NCI-H774 (cell line): Measurements from ENCODE around the gene MOB2.

Source experiments
- DNase-seq: peaks from one replicate; lab custom pipeline; 2025; lab: John Stamatoyannopoulos, UW

The MOB2 gene

DNA sequence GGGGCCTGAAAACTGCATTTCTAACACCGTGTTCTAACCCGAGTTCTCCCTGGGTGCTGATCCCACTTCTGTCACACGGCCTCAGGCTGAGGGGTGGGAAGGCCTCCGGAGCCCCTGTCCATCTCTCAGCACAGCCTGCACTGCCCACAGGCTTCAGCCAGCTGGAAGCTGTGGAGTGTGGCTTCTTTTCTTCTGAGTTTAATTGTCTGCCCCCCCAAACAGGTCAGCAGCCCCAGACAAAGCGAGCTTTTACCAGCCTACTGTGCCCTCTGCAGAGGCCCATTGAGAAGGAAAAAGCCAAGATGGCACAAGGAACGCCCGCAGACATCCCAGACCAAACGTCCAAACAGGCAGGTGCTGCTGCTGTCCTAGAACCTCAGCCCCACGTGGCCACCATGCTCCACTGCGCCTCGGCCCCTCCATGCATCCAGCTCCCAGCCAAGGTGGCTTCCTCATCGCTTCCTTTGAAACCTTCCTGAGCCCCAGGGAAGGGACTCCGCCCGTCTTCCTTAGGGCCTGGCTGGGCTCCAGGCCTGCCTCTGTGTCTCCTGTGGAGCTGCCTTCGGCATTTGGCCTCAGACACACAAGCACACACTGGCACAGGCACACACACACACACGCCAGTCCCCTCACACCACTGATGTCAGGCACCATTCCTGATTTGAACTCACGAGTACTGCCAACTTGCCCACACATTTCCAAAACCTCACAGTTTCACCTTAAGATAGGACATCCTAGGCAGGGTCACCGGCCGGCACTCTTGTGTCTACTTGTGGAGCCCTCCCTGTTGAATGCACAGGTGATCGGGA is 1.7 kb downstream of the MOB2 start:
- DNase-seq, result no peak

DNA sequence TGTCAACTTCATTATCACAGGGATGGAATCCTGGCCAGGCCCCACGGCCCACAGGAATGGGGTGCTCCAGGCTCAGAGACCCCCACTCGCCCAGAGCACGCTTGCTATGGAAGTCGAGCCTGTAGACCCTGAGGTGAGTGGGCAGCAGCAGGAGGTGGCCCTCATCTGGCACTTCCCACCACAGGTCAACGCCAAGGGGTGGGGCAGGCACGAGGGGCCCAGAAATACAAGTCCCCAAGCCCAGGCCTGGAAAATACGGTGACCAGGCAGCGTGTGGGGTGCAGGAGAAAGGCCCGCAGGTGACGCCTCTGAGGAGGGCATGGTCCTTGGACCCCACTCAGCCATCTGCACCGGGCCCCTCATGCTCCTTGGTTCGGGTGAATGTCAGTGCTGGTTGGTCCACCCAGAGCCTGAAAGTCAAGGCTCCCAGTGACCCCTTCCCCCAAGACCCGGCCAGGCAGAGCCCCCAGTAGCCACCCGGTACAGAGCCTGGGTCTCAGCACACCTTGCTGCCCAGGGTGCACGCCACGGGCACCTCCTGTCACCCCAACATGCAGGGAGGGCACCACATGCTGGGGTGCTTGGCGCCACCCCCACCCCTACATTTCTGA is 2.4 kb downstream of the MOB2 start:
- DNase-seq, result no peak

DNA sequence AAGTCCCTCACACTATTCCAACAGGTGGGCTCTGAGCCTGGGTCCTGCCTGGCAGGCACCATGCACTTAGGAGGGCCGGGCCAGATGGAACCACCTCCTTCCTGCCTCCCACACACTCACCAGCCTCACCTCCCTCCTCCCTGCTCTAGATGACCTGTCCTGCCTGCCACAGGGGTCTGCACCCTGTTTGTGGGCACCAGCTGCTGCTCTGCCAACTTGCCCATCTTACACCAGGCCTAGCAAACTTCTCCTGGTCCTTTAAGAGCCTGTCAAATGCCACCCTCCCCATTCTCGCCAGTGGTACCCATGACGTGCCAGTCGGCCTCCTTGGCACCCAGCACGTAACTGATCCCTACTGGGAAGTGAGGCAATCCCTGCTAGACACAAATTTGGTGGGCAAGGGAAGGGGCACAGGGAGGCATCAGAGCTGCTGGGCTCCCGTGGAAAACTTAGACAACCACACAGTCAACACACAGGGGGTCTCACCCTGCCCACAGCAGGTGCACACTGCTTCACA is 3.1 kb downstream of the MOB2 start:
- no peak for DNase-seq

DNA sequence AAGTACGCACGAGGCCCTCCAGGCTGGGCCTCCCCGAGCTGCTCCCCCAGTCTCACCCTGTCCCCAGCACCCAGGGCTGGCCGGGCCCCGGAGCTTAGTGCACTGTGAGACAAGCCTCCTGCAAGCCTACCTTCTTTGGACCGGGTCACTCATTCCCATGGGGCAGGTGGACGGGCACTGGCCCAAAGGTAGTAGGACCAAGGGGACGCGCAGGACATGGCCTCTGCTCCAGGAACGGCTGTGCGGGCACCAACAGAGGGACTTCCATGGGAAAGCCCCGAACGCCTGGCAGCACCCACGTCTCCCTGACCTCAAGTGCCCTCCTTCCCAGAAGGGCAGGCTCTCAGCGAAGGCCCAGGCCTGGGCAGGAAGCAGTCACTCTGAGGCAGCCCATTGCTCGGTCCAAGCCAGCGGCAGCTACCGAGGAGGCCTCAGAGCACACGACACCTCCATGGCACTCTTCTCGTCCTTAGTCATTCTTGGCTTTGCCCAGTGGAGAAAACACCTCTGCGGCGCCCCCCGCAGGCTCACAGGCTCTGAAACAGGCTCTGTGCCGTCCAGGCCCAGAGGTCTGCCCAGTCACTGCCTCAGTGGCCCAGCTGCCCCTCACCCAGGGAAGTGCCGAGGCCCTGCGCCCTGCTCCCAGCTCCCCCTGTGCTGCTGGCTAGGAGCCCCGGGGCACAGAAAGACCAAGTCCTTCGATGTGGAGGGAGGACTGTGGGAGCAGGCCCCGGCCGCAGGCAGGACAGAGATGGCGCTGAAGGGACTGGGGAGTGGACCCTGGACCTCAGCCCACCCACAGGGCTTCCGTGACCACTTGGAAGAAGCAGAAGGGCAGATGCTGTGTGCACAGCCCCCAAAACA is 3.8 kb downstream of the MOB2 start:
- no peak for DNase-seq

DNA sequence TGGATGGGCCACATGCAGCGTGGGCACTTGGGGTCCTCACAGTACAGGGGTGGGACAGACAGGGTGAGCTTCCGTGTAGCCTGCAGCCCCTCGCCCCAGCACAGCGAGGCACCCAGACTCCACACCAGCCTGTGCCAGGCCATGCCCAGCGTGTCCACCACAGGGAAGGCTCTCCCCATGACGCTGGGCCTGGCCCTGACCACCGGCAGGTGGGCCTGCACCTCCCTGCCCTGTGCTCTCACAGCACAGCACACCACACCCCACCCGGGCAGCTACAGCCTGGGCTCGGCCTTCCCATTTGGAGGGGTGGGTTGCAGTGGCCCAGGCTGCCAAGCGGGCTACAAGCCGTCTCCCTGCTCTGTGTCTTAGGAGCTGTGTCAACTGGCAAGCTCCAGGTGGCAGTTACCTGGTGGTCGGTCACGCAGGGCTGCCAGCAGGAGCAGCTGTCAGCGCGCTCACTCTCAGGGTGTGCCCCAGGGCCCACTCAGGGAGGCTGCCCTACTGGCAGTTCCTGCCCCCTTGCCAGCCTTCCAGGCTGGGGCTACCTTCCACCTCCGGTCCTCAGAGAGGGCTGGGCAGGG is 4.6 kb downstream of the MOB2 start:
- no peak for DNase-seq

DNA sequence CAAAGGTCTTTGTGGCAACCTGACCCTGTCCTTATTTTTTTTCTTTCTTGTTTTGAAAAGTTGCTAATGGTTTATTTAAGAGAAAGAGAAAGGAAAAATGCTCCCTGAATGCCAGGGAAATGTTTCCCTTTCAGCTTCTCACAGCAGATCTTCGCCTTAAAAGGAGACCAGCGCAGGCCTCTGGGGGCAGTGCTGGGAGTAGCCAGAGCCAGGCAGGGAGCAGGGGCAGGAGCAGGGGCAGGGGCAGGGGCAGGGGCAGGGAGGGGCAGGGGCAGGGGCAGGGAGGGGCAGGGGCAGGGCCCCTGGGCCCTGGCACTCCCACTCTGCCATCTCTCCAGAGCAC is 5.1 kb downstream of the MOB2 start:
- no peak for DNase-seq

DNA sequence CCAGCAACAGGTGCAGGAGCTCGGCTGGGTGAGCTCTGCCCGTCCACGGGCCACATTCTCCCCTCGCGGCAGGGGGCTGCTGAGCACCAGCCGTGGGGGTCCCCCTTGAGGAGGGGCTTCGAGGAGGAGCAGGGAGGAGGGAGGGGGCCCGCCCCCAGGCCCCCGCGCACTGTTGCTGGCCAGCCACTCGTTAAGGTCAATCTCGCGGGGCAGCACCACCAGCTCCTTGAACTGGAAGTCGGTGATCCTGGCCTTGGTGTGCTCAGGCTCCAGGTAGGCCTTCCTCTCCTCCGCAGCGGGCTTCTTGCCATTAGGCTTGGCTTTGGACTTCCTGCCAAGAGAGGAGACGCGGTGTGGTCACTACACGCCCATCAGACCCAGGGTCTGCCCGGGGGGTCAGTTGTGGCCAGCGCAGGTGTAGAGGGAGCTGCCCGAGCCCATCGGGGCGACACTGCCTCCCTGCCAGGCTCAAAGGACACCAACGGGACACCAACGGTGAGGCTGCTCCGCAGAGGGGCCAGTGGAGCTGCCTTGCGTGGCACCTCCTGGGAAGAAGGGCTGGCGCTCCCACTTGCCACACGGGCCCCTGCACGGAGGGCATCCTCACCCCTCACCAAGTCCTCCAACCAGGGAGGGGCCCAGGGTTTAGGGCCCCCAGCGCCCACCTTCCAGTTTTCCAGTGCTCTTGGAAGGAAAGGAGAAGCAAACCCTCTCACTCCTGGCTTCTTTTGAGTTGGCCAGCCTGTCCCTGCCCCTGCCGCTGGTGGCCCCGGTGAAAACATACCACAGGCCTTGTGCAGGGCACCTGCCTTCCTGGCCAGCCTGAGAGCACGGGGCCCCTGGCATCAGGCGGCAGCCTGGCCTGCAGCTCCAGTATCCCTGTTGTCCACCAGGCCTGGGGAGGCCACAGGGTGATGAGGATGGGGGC is 5.8 kb downstream of the MOB2 start:
- DNase-seq, result no peak

DNA sequence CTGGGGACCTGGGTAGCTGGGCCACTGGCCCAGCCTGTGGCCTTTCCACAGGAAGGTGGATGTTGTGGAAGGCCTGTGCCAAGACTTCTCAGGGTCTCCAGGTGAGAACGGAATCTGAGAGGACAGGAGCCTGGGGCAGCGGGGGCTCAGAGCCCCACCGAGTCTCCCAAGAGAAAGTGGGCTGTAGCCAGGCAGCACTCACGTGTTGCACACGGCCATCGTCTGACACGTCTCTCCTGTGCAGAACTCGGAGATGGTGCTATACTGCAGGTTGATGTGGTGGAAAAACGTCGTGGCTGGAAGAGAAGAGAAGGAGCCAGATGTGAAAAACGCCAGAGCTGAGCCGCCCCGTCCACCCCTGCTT is 6.4 kb downstream of the MOB2 start:
- DNase-seq, result no peak

DNA sequence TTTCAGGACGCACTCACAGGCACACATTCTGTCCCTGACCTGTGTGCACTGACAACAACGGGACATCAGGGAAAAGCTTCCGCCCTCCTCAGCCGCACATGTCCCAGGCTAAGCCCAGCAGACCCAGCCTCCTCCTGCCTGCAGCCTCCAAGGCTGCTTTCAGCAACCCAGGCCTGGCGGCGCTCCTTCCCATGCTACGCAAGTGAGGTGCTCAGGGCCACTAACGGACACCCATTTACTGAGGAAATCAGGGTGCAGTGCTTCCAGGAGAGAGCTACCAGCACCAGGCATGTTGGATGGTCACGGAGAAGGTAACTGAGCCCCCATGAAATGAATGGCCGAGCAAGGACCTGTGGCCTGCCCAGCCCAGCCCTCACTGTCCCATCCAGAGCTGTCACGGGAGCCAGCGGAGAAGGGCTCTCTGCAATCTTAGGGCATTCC is 6.9 kb downstream of the MOB2 start:
- DNase-seq, result no peak

DNA sequence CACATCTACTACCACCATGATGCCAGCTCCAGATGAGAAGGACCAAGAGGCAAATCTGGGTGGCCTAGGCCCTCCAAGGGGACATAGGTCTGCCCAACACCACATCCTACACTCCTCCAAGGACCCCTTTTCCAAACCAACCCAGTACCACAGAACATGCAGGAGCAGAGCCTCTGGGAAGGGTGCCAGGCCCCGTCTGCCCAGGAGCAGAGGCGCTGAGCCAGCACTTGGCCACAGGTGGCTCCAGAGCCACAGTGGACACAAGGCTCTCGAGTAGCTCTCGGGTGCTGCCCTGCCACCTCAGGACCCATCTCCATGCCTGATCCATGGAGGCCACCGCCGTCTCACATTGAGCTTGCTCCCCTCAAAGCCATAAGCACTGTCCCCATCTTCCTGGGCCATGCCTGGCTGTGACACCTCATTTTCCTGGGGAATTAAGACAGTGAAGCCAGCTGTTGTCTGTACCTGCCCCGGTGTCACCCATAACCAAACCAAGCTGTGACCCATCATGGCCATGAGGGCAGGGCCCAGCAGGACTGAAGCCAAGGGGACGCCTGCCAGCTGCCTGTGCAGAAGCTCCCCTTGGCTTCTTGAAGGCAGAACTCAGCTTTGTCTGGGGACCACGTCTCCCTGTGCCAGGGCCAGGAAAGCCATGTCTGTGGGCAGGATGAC is 7.4 kb downstream of the MOB2 start:
- no peak for DNase-seq

DNA sequence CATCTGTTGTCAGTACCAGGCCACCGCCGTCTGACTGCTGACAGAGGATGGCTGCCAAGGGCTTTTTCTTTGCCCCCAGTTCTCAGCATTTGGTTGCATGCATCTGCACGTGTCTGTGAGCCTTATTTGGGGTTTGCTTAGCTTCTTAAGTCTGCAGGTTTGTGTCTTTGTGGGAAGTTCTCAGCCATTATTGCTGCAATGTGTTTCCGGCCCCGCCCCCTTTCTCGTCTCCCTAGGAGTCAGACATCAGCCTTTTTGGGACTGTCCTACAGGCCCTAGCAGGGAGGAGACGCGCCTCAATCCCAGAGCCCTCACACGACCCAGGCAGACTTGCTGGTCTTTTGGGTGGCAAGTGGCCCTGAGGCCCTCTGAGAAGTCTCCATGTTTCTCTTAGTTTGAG is 8.0 kb downstream of the MOB2 start:
- no peak for DNase-seq

DNA sequence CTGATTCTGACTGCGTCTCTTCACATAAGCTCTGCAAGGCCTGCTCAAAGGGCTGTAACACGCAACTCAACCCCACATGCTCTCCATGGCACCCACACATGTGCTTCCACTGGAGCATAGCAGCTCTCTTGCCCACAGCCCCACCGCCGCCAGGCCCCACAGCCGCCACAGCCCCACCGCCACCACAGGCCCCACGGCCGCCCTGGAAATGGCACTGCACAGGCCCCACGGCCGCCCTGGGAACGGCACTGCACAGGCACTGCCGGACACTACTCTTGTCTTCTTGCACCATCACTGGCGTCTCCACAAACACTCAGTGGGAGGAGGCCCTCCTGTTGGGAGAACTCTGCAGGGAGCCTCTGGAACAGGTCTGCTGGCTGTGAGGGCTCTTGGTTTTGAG is 8.6 kb downstream of the MOB2 start:
- no peak for DNase-seq

DNA sequence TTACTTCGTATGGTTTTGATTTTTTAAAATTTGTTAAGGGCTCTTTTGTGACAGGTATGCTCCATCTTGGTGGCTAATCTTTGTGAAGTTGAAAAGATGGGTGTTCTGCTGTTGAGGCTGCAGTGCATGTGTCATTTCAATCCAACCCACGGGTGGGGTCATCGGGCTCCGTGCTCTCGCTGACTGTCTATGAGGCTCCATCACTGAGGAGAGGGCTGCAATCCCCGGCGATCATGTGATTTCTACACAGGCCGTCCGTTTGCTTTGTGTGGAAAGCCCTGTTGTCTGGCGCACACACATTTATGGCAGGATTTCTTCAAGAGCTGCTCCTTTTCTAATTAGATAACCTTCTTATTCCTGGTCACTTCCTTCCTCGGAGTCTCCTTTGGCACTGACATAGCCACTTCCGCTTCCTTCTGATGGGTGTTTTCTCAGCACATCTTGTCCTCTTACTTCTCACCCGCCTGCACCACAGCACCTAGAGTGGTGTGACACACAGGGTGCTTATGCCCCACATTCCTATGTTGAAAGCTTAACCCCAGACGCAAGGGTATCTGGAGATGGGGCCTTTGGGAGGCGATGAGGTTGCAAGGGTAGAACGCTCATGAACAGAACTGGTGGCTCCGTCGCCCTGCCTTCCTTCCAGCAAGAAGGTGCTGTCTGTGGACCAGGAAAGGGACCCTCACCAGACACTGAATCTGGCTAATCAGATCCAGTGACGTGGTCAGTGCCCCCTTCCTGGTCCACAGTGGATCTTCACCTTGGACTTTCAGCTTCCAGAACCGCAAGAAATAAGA is 9.4 kb downstream of the MOB2 start:
- no peak for DNase-seq

DNA sequence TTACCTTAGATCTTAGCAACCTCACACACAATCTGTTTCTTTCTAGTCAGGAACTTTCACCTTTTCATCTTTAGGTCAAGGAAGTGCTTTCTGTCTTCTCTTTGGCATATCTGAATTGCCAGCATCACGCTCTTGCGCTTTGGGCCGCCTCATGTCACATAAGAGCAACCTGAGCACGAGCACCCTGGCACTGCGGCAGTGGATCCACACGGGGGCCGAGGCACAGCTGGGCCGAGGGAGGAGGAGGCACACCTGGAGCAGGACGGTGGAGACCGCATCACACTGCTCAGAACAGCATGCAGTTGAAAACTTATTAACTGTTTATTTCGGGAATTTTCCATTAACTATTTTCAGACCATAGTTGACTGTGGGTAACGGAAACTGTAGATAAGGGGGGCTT is 10.7 kb downstream of the MOB2 start:
- DNase-seq, result no peak

DNA sequence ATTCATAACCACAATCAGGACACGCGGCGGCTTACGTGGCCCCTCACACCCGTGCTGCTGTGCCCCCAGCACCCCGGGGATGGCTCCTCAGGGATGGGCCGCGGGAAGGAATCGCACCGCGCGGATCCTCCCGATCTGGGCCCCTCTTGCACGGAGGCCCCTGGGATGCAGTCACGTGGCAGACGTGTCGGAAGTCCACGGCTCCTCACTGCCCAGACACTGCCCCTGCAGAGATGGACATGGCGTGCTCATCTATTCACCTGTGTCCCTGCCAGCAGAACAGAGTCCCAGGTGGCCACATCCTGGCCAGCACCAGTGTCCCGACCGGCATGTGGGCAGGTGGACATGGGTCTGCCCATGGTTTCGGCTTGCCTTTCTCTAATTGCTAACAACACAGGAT is 12.8 kb downstream of the MOB2 start:
- DNase-seq, result no peak

DNA sequence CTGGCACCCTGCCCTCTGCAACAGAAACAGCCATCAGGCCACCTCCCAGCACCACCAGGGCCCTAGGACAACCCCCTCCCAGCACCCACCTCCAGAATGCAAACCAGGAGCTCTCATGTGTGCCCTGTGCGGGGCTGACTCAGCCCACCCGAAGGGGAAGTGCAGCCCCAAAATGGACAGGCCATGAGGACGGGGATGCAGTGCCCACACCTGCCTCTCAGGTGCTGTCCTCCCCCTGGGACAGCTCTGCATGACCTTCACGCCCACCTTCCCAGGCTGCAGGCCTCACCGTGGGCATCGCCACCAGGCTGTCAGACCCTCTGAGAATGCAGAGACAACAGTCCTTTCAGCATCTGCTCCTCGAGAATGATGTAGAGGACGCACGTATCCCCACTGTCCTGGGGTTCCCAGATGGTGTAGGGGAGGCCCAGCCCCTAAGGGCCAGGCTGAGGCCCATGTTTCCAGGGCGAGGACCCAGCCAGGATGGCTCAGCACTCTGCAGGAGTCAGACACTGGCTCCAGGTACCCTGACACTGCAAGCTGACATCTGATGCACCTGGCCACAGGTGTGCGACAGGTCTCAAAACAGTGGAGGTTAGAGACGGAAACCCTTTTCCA is 13.5 kb downstream of the MOB2 start:
- DNase-seq, result no peak

DNA sequence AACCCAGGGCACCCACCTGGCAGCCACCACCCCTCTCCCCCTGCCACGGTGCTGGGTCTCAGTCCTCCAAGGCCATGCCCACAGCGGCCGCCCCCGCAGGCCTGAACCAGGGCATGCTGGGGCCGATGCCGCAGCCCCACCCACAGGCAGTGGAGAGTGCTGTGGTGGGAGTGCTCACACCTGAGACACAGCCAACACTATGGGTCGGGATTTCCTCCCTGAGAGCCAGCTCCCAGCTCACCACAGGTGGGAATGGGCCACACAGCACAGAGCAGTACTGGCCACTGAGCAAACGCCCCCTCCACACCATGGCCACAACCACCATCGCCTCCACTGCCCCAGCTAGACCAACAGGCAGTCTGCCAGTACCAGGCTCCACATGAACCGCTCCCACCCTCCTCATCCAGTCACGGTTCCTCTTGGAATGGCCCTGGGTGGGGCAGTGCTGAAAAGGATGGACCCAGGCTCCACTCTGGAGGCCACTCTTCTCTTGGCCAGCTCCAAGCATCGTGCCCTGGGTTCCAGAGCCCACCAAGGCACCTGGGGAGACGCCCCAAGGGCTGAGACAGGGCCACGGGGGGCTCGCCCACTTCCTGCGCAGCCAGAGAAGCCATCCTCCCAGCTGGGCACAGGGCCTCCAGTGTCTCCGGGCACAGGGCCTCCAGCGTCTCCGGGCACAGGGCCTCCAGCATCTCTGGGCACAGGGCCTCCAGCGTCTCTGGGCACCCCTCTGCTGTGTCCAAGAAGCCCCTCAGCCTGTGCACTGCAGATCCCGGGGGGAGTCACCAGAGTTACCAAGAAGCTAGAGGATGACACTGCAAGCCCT is 14.2 kb downstream of the MOB2 start:
- no peak for DNase-seq

DNA sequence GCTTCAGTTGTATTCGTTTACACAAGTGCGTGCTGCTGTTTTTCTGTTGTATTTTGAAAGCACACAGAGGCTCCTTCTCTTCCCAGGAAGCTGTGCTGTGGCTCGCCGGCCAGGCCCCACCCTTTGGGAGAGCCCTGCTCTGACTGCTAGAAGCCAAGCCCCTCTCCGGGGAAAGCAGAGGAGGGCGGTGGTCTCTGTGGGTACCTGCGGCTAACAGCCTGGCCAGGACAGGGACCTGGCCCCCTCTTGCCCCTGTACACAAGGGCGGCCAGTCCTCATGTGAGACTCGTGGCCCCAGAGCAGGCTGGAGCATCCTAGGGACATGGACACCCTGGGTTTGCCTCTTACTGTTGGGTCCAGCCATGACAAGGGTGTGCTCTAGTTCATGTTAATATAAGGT is 14.8 kb downstream of the MOB2 start:
- DNase-seq, result no peak
